Loucy (cell line): ENCODE data around the gene PODXL2.

Source experiments
- H2AFZ ChIP-seq: fragments of 200-600 bp; sonication (generic); 2 replicates; pipeline ENCODE4 v1.6.0; 2016; ENCODE audit warnings: antibody characterized with exemption, mild to moderate bottlenecking, low read length, moderate library complexity
- H3F3A ChIP-seq: fragments of 200-600 bp; 2 replicates; pipeline ENCODE4 v1.6.0; 2016; ENCODE audit warnings: antibody characterized with exemption, low read depth, mild to moderate bottlenecking
- H3K27me3 ChIP-seq: fragments of 200-600 bp; sonication (generic); 2 replicates; pipeline ENCODE4 v1.6.1; 2014; ENCODE audit warnings: low read length, mild to moderate bottlenecking; ENCODE audit not compliant: insufficient read depth, poor library complexity, severe bottlenecking
- H3K36me3 ChIP-seq: fragments of 200-600 bp; sonication (generic); 2 replicates; pipeline ENCODE4 v1.6.1; 2016; ENCODE audit warnings: low read length; ENCODE audit not compliant: insufficient read depth
- H3K4me1 ChIP-seq: fragments of 200-600 bp; sonication (generic); 2 replicates; pipeline ENCODE4 v1.5.1; 2014; ENCODE audit warnings: low read length, mild to moderate bottlenecking; ENCODE audit not compliant: insufficient read depth, poor library complexity, severe bottlenecking
- H3K4me2 ChIP-seq: fragments of 200-600 bp; sonication (generic); 2 replicates; pipeline ENCODE4 v1.6.0; 2014; ENCODE audit warnings: antibody characterized with exemption, low read length, low read depth, mild to moderate bottlenecking; ENCODE audit not compliant: poor library complexity, severe bottlenecking
- H3K4me3 ChIP-seq: fragments of 200-600 bp; sonication (generic); 2 replicates; pipeline ENCODE4 v1.5.1; 2014; ENCODE audit warnings: low read length, mild to moderate bottlenecking, mixed read lengths; ENCODE audit not compliant: poor library complexity, severe bottlenecking
- H3K79me2 ChIP-seq: fragments of 200-600 bp; sonication (generic); 2 replicates; pipeline ENCODE4 v1.6.1; 2014; ENCODE audit warnings: low read length; ENCODE audit not compliant: insufficient read depth
- H3K9ac ChIP-seq: fragments of 200-600 bp; sonication (generic); 2 replicates; pipeline ENCODE4 v1.6.0; 2014; ENCODE audit warnings: mild to moderate bottlenecking, low read depth, low read length, moderate library complexity; ENCODE audit not compliant: poor library complexity, severe bottlenecking
- H3K9me2 ChIP-seq: fragments of 200-600 bp; sonication (generic); replicated peaks from 2 replicates; pipeline ENCODE4 v1.6.1; 2016; ENCODE audit warnings: low read depth, low read length, mixed read lengths
- H3K9me3 ChIP-seq: fragments of 200-600 bp; sonication (generic); 2 replicates; pipeline ENCODE4 v1.6.1; 2014; ENCODE audit warnings: mild to moderate bottlenecking, antibody characterized with exemption, low read length, low read depth; ENCODE audit not compliant: insufficient read depth
- H4K20me1 ChIP-seq: fragments of 200-600 bp; sonication (generic); 2 replicates; pipeline ENCODE4 v1.6.0; 2014; ENCODE audit warnings: antibody characterized with exemption, low read length, mild to moderate bottlenecking; ENCODE audit not compliant: insufficient read depth, poor library complexity, severe bottlenecking
- EZH2phosphoT487 ChIP-seq: fragments of 200-600 bp; IDR thresholded peaks from 2 replicates; pipeline ENCODE4 v1.6.1; 2018; ENCODE audit warnings: antibody characterized with exemption, mild to moderate bottlenecking, moderate library complexity, borderline replicate concordance
- TF ChIP-seq, protein P1 (sequence below): fragments of 200-600 bp; sonication (generic); conservative IDR thresholded peaks from 2 replicates; pipeline ENCODE4 v1.5.1; 2014; ENCODE audit warnings: mild to moderate bottlenecking, antibody characterized with exemption, low read length

The PODXL2 gene

DNA sequence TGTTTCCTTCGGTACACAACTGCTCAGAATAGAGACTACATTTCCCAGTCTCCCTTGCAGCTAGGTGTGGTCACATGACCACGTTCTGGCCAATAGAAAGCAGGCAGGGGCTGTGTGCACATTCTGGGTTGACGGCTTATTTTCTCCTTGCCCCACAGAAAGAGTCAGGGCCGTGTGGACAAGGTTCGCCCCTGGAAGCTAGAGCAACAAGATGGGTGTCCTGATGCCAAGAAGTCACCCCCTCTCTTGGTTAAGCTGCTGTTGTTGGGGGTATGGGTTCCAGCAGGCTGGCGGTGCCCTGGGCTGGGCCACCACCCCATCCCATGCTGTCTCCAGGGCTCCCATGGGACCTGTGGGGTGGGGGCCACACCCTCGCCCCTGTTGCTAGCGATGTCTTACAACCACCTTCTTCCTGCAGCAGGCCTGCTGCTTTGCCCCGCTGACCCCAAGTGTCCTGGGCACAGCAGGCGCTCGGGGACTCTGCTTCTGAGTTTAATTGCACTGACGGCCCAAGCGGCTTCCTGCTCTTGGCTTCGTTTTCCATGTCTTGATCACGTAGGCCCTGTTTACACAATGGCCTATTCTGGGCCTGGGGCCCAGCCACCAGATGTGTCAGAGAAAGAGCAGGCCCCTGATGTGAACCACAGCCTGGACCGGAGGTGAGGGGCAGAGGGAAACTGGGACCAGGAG, 68.7 kb downstream of the PODXL2 start:
- Histone ChIP-seq H3K36me3 (peaks cover 47% of the 10 kb centered on the region; the same call in 1 of the 2 replicates), H3K4me1 (peaks cover 23% of the 10 kb centered on the region), H3K79me2 (peaks cover 12% of the 10 kb centered on the region; the same call in 1 of the 2 replicates), H3K9ac (no peak overlapping the region), H3K9me2 (no peaks in the 10 kb centered on the region), H3K27me3 (no peaks in the 10 kb centered on the region), H3F3A (no peaks in the 10 kb centered on the region), H3K4me2 (peak overlapping the region; percentile 26), H3K4me3 (no peak overlapping the region), H4K20me1 (peaks cover 7% of the 10 kb centered on the region), H3K9me3 (no peaks in the 10 kb centered on the region), H2AFZ (no peak overlapping the region)
- TF ChIP-seq, protein P1, sequence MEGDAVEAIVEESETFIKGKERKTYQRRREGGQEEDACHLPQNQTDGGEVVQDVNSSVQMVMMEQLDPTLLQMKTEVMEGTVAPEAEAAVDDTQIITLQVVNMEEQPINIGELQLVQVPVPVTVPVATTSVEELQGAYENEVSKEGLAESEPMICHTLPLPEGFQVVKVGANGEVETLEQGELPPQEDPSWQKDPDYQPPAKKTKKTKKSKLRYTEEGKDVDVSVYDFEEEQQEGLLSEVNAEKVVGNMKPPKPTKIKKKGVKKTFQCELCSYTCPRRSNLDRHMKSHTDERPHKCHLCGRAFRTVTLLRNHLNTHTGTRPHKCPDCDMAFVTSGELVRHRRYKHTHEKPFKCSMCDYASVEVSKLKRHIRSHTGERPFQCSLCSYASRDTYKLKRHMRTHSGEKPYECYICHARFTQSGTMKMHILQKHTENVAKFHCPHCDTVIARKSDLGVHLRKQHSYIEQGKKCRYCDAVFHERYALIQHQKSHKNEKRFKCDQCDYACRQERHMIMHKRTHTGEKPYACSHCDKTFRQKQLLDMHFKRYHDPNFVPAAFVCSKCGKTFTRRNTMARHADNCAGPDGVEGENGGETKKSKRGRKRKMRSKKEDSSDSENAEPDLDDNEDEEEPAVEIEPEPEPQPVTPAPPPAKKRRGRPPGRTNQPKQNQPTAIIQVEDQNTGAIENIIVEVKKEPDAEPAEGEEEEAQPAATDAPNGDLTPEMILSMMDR = no peak
- no peak for TF ChIP-seq EZH2phosphoT487

DNA sequence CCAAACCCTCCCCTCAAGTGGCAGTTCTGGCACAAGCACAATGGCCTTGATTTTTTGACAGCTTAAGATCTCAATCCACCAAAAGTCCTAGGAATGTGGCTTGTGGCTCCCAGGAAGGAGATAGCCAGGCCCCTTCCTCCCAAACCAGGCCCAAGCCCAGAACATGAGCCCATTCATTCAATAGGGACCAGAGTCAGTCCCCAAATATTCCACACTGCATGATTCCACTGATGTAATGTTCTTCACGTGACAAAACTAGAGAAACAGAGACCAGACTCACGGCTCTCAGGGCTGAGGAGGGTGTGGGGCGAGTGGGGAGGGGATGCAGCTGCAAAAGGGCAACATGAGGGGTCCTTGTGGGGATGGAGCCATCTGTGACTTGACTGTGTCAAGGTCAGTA, 69.3 kb downstream of the PODXL2 start:
- no peaks in the 10 kb centered on the region for H3K27me3 ChIP-seq
- peaks cover 23% of the 10 kb centered on the region for H3K4me1 ChIP-seq
- peaks cover 17% of the 10 kb centered on the region; the same call in 1 of the 2 replicates for H3K79me2 ChIP-seq
- no peaks in the 10 kb centered on the region for H3K9me2 ChIP-seq
- no peaks in the 10 kb centered on the region for H3F3A ChIP-seq
- no peak overlapping the region for H3K4me3 ChIP-seq
- TF ChIP-seq, protein P1 = no peak
- no peak for TF ChIP-seq EZH2phosphoT487
- H4K20me1 ChIP-seq = peaks cover 7% of the 10 kb centered on the region
- H2AFZ ChIP-seq = no peak overlapping the region
- no peaks in the 10 kb centered on the region for H3K9me3 ChIP-seq
- no peak overlapping the region for H3K9ac ChIP-seq
- H3K36me3 ChIP-seq = peaks cover 46% of the 10 kb centered on the region; the same call in 1 of the 2 replicates
- H3K4me2 ChIP-seq = peak overlapping the region; percentile 26

DNA sequence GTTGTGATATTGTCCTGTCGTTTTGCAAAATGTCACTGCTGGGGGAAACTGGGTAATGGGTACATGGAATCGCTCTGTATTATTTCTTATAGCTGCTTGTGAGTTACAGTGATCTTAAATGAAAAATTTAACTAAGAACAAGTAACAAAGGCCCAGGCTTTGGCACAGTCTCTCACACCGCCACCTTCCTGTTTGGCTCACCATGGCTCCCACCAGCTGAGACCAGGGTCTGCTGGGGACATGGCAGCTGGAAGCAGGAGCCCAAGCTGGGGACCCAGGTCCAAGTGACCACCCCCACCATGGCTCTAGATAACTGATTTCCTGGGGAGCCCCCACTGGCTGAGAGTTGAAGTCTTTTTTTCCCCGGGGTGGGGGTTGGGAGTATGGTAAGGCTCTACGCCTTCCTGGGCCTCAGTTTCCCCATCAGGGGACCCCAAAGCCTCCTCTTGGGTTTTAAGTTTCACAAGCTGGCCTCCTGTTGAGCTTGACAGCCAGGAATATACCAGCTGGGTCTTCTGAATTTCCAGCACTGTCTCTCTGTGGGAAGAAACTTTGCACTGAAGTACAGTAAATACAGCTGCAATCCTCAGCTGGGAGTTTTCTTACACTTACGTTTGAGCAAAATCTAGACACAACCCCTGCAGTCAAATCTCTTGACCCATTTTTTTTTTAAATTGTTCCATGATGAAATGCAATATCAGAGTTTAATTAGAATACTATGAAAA, 69.9 kb downstream of the PODXL2 start:
- TF ChIP-seq EZH2phosphoT487 = no peak
- TF ChIP-seq, protein P1 = no peak
- Histone ChIP-seq H3K27me3 (no peaks in the 10 kb centered on the region), H4K20me1 (peaks cover 9% of the 10 kb centered on the region), H3K4me1 (peaks cover 25% of the 10 kb centered on the region), H2AFZ (no peak overlapping the region), H3K79me2 (peaks cover 23% of the 10 kb centered on the region; the same call in 1 of the 2 replicates), H3K9me3 (0 out of 2 replicates have a peak, but pooled peaks cover 2% of the 10 kb centered on the region), H3K36me3 (peaks cover 45% of the 10 kb centered on the region; the same call in 1 of the 2 replicates), H3K9ac (no peak overlapping the region), H3K4me2 (no peak overlapping the region), H3K9me2 (no peaks in the 10 kb centered on the region), H3K4me3 (no peak overlapping the region), H3F3A (no peaks in the 10 kb centered on the region)
